ENCODE measurements around the gene CHST15. TPM values are rescaled to one million over a fixed set of nuclear protein-coding genes. Genes with fewer than 3 reads are reported as not detected.

Gene CHST15
- total RNA-seq, 4 donors from 2014 or later, result 4.0 to 23.0 (median 13.8) TPM

DNA sequence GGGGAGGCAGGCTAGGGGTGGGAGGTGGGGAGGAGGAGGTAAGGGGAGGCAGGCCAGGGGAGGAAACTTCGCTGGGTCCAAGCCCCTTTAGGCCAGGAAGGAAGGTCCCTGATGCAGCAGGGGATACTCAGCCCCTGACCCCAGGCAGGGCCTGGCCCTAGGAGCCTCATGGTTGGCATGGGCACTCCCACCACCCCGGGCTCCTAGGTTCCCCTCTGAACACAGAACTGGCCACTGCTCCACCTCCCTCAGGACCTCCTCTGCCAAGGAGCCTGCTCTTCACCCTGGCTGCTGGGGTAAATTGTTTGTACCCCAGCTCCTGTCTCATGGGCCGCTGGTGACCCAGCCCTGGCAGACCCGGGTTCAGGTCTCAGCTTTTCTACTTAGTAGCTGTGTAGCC, 25.8 kb upstream of the CHST15 start:
- H3K4me1 ChIP-seq, result peaks cover 5 to 19% (median 15%) of the 10 kb centered on the region in 3 donors
- intact Hi-C loops (cut with DNase I), result no loop called here
- DNase-seq, result no peak
- peak overlapping the region in 2 of 4 donors; percentile 46 to 62 for H3K27ac ChIP-seq
- no peak for TF ChIP-seq POLR2A (IDR thresholded peaks at IDR 0.05)
- TF ChIP-seq, protein P1, sequence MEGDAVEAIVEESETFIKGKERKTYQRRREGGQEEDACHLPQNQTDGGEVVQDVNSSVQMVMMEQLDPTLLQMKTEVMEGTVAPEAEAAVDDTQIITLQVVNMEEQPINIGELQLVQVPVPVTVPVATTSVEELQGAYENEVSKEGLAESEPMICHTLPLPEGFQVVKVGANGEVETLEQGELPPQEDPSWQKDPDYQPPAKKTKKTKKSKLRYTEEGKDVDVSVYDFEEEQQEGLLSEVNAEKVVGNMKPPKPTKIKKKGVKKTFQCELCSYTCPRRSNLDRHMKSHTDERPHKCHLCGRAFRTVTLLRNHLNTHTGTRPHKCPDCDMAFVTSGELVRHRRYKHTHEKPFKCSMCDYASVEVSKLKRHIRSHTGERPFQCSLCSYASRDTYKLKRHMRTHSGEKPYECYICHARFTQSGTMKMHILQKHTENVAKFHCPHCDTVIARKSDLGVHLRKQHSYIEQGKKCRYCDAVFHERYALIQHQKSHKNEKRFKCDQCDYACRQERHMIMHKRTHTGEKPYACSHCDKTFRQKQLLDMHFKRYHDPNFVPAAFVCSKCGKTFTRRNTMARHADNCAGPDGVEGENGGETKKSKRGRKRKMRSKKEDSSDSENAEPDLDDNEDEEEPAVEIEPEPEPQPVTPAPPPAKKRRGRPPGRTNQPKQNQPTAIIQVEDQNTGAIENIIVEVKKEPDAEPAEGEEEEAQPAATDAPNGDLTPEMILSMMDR (IDR thresholded peaks at IDR 0.05), result no peak
- no peaks in the 10 kb centered on the region for H3K36me3 ChIP-seq
- no peak overlapping the region for H3K4me3 ChIP-seq
- H3K27me3 ChIP-seq, result no peaks in the 10 kb centered on the region
- no peaks in the 10 kb centered on the region for H3K9me3 ChIP-seq
- 83 to 86% methylated on average over 1 to 3 of the region's 4 CpGs for WGBS, 2 donors

DNA sequence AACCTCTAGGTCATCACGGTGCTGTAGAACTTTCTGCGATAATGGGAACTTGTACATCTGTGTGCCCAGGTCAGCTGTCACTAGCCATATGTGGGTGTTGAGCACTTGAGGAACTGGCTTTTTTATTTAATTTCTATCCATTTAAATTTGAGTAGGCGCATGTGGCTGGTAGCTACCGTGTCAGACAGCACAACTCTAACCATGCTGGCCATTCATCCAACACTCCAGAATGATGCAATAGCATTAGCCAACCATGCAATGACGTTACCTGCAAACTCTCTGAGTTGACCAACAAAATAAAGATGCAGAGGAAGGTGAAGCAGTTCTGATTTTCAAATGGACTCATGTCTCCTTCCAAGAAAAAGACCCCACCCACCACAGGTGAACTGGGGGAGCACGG, 24.4 kb upstream of the CHST15 start:
- H3K27me3 ChIP-seq, result no peaks in the 10 kb centered on the region
- peaks cover 5 to 19% (median 15%) of the 10 kb centered on the region in 3 donors for H3K4me1 ChIP-seq
- H3K9me3 ChIP-seq, result no peaks in the 10 kb centered on the region
- DNase-seq, result no peak
- H3K36me3 ChIP-seq, result no peaks in the 10 kb centered on the region
- WGBS, 2 donors, result 73 to 83% methylated on average over 5 to 6 of the region's 6 CpGs
- no peak overlapping the region for H3K4me3 ChIP-seq
- no peak overlapping the region for H3K27ac ChIP-seq
- TF ChIP-seq POLR2A (IDR thresholded peaks at IDR 0.05), result no peak
- TF ChIP-seq, protein P1 (IDR thresholded peaks at IDR 0.05), result no peak
- intact Hi-C loops (cut with DNase I), result no loop called here

DNA sequence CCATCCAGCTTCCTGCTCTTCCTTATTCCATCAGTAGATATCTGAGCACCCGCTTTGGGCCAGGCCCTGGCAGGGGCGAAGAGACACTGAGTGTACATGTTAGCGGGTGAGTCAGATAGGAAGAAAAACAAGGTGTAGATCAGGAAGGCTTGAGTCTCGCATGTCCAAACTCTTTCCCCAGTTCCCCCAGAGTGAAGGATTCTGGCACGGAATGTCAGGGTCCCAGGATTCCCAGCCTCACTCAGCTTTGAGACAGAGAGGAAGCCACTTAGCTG, 24.1 kb upstream of the CHST15 start:
- no peak overlapping the region for H3K4me3 ChIP-seq
- peak overlapping the region in 1 of 4 donors; percentile 34 for H3K27ac ChIP-seq
- H3K36me3 ChIP-seq, result no peaks in the 10 kb centered on the region
- 62% methylated on average over 4 of the region's 5 CpGs; no CpG with 5 or more reads in 1 of the 2 donors for WGBS, 2 donors
- no peaks in the 10 kb centered on the region for H3K27me3 ChIP-seq
- TF ChIP-seq, protein P1 (IDR thresholded peaks at IDR 0.05), result no peak
- no peak for TF ChIP-seq POLR2A (IDR thresholded peaks at IDR 0.05)
- H3K9me3 ChIP-seq, result no peaks in the 10 kb centered on the region
- DNase-seq, result no peak
- intact Hi-C loops (cut with DNase I), result no loop called here
- peaks cover 5 to 19% (median 15%) of the 10 kb centered on the region in 3 donors for H3K4me1 ChIP-seq

DNA sequence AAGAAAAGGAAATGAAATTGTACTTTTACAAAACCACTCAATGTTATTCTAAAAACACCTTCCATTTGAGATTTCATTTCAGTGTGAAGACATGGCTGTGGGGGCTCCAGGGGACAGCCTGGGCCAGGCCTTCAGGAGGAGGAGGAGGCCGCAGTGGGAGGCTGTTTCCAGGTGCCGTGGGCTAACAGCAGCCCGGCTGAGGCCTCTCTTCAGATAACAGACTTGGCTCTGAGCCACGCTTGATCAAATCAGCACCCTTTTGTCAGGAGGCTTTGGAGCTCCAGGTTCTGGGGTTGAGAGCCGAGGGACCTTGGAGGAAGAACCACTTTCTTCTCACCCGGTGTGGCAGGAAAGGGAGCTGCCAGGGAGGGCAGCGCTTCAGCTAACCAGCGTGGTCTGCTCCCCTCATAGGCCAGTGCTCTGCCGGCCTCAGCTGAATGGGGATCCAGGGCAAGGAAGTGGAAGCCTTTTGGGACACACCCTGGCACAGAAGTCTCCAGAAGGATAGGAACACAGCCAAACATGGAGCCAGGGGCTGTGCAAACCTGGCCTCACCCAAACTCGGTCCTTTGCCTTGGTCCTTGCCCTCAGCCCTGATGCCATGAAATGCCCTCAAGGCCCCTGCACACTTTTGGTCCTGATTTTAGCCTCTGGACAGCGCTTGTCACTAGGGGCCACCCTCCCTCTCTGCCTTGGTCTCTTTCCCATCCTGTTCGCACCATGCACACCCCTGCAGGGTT, 23.5 kb upstream of the CHST15 start:
- no peaks in the 10 kb centered on the region for H3K27me3 ChIP-seq
- intact Hi-C loops (cut with DNase I), result no loop called here
- no peaks in the 10 kb centered on the region for H3K36me3 ChIP-seq
- 64 to 72% methylated on average over 8 of the region's 12 CpGs for WGBS, 2 donors
- peak overlapping the region in 1 of 4 donors; percentile 34 for H3K27ac ChIP-seq
- H3K4me1 ChIP-seq, result peaks cover 5 to 19% (median 15%) of the 10 kb centered on the region in 3 donors
- no peaks in the 10 kb centered on the region for H3K9me3 ChIP-seq
- TF ChIP-seq, protein P1 (IDR thresholded peaks at IDR 0.05), result no peak
- no peak for TF ChIP-seq POLR2A (IDR thresholded peaks at IDR 0.05)
- no peak overlapping the region for H3K4me3 ChIP-seq
- DNase-seq, result no peak

DNA sequence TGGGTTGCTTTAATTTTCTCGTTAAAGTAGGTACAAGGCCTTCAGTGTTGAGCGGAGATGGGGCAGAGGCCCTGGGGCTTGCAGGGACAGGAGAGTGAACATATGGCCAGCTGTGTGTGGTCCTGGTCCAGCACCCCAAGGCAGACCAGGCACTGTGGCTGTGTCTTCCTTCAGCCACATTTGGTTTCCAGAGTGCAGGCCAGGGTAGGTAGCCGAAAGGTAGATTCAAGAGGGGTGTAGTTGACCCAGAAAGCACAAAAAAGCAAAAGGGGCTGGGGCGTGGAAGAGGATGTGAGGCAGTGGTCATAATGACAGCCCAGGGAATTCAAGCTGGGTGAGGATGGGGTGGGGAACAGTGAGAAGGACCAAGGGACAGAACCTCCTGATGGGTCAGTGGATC, 21.3 kb upstream of the CHST15 start:
- 89 to 91% methylated on average over 4 of the region's 4 CpGs for WGBS, 2 donors
- no peaks in the 10 kb centered on the region for H3K36me3 ChIP-seq
- intact Hi-C loops (cut with DNase I), result no loop called here
- TF ChIP-seq, protein P1 (IDR thresholded peaks at IDR 0.05), result no peak
- no peak for TF ChIP-seq POLR2A (IDR thresholded peaks at IDR 0.05)
- H3K27me3 ChIP-seq, result no peaks in the 10 kb centered on the region
- H3K4me3 ChIP-seq, result no peak overlapping the region
- DNase-seq, result no peak
- H3K4me1 ChIP-seq, result peaks cover 5 to 17% (median 15%) of the 10 kb centered on the region in 3 donors
- no peak overlapping the region for H3K27ac ChIP-seq
- no peaks in the 10 kb centered on the region for H3K9me3 ChIP-seq
